Endothelial cell of umbilical vein (primary cell): Measurements from ENCODE around the gene ST8SIA2. TPM values are rescaled to one million over a fixed set of nuclear protein-coding genes. Genes with fewer than 3 reads are reported as not detected.

Source experiments
- BruUV-seq: library from RNA; stranded (reverse); fragments of 400-500 nt; replicated peaks from 2 replicates; lab custom pipeline; 2021; lab: Mats Ljungman, UMichigan
- CTCF ChIA-PET: fragments of 300-600, 350-600 bp; sonication (Branson Sonifier 250); formaldehyde crosslinking; loops from one replicate; lab custom pipeline; 2021; ENCODE audit warnings: antibody characterized with exemption, inconsistent platforms; lab: Charles Lee
- POLR2A ChIA-PET: fragments of 300-600, 350-600 bp; sonication (Branson Sonifier 250); formaldehyde crosslinking; loops from one replicate; lab custom pipeline; 2021; ENCODE audit warnings: antibody characterized with exemption, inconsistent platforms; lab: Charles Lee
- DNase-seq: peaks from one replicate; pipeline ENCODE4 v3.0.0-alpha.2; 2011; ENCODE audit warnings: low read depth, low spot score
- FAIRE-seq: peaks from 2 replicates; lab custom pipeline; 2011; peaks lifted over from hg19 to GRCh38; lab: Jason Lieb, UNC
- H2AFZ ChIP-seq: 2 replicates; pipeline ENCODE4 v1.6.0; 2012; ENCODE audit warnings: low read depth, low read length, control low read depth, inconsistent platforms
- H3K27ac ChIP-seq: 2 replicates; pipeline ENCODE4 v1.5.1; 2011; ENCODE audit warnings: low read depth, mild to moderate bottlenecking, control low read depth, low read length, moderate library complexity; ENCODE audit not compliant: insufficient read depth
- H3K27me3 ChIP-seq, 2 experiments: 2 replicates each; pipeline versions ENCODE4 v1.6.0 to v1.6.1; 2011; ENCODE audit warnings: low read length in 2 of 2, mixed read lengths in 1 of 2; ENCODE audit not compliant: control insufficient read depth in 2 of 2, insufficient read depth in 2 of 2
- H3K36me3 ChIP-seq, 2 experiments: 2 replicates in 1 of 2; 3 replicates in 1 of 2; pipeline ENCODE4 v1.5.1; 2011; ENCODE audit warnings: low read length in 2 of 2, mild to moderate bottlenecking in 1 of 2, moderate library complexity in 1 of 2; ENCODE audit not compliant: control insufficient read depth in 2 of 2, insufficient read depth in 2 of 2; ENCODE audit errors: extremely low read depth in 1 of 2
- H3K4me1 ChIP-seq: 3 replicates; pipeline ENCODE4 v1.5.1; 2011; ENCODE audit warnings: mild to moderate bottlenecking, low read length; ENCODE audit not compliant: control insufficient read depth, insufficient read depth; ENCODE audit errors: extremely low read depth
- H3K4me2 ChIP-seq: 2 replicates; pipeline ENCODE4 v1.6.1; 2011; ENCODE audit warnings: low read length, control low read depth, mixed read lengths; ENCODE audit not compliant: insufficient read depth
- H3K4me3 ChIP-seq, 3 experiments: fragments of 200-600 bp in 1 of 3; sonication (generic), shearing (Covaris generic) in 1 of 3; replicated peaks in 1 of 3; 2 replicates each; pipeline ENCODE4 v1.5.1; 2011 to 2016; ENCODE audit warnings: control low read depth in 3 of 3, low read length in 3 of 3, mild to moderate bottlenecking in 2 of 3, inconsistent platforms in 1 of 3, low read depth in 1 of 3, moderate library complexity in 1 of 3; ENCODE audit not compliant: insufficient read depth in 1 of 3
- H3K79me2 ChIP-seq: 2 replicates; pipeline ENCODE4 v1.6.0; 2012; ENCODE audit warnings: low read length, inconsistent platforms; ENCODE audit not compliant: control insufficient read depth, insufficient read depth
- H3K9ac ChIP-seq: replicated peaks from 2 replicates; pipeline ENCODE3; 2011; ENCODE audit warnings: low read length, control low read depth; ENCODE audit not compliant: insufficient read depth; ENCODE audit errors: extremely low read depth
- H3K9me1 ChIP-seq: replicated peaks from 3 replicates; pipeline ENCODE4 v1.6.0; 2011; ENCODE audit warnings: mild to moderate bottlenecking, low read length; ENCODE audit not compliant: control insufficient read depth, insufficient read depth; ENCODE audit errors: extremely low read depth
- H3K9me3 ChIP-seq: replicated peaks from 2 replicates; pipeline ENCODE4 v1.5.1; 2012; ENCODE audit warnings: low read length, inconsistent platforms; ENCODE audit not compliant: control insufficient read depth, insufficient read depth
- H4K20me1 ChIP-seq: replicated peaks from 2 replicates; pipeline ENCODE3; 2011; ENCODE audit warnings: mild to moderate bottlenecking, low read length; ENCODE audit not compliant: control insufficient read depth, insufficient read depth; ENCODE audit errors: extremely low read depth
- CTCF ChIP-seq, 2 donors: IDR thresholded peaks; 1 replicate in 1 of 2; 2 replicates in 1 of 2; pipeline ENCODE4 v1.5.1; 2011; ENCODE audit warnings: low read length in 2 of 2, mild to moderate bottlenecking in 2 of 2, moderate library complexity in 2 of 2, control low read depth in 1 of 2, inconsistent platforms in 1 of 2, low read depth in 1 of 2; ENCODE audit not compliant: insufficient read depth in 1 of 2; ENCODE audit errors: extremely low read depth in 1 of 2
- EZH2 ChIP-seq: IDR thresholded peaks from 2 replicates; pipeline ENCODE4 v1.6.1; 2012; ENCODE audit warnings: borderline replicate concordance, low read depth, mild to moderate bottlenecking, moderate library complexity, low read length, inconsistent platforms; ENCODE audit not compliant: severe bottlenecking
- FOS ChIP-seq: IDR thresholded peaks from 2 replicates; pipeline ENCODE4 v1.6.1; 2011; ENCODE audit warnings: mild to moderate bottlenecking, low read length, moderate library complexity, borderline replicate concordance; ENCODE audit not compliant: insufficient read depth
- GATA2 ChIP-seq: IDR thresholded peaks from 2 replicates; pipeline ENCODE4 v1.7.0; 2011; ENCODE audit warnings: low read depth, mild to moderate bottlenecking, moderate library complexity, mixed read lengths, low read length; ENCODE audit not compliant: insufficient read length, insufficient read depth
- JUN ChIP-seq: IDR thresholded peaks from 2 replicates; pipeline ENCODE4 v1.6.1; 2011; ENCODE audit warnings: borderline replicate concordance, low read depth; ENCODE audit not compliant: insufficient read length, insufficient read depth
- MYC ChIP-seq: IDR thresholded peaks from one replicate; pipeline ENCODE4 v1.6.1; 2011; ENCODE audit warnings: mild to moderate bottlenecking, low read depth, low read length
- POLR2A ChIP-seq: IDR thresholded peaks from 2 replicates; pipeline ENCODE4 v1.6.1; 2012; ENCODE audit warnings: low read depth, mild to moderate bottlenecking, control low read depth, low read length
- POLR2AphosphoS5 ChIP-seq: IDR thresholded peaks from 2 replicates; pipeline ENCODE4 v1.6.1; 2012; ENCODE audit warnings: low read depth, mild to moderate bottlenecking, control low read depth, low read length, moderate library complexity; ENCODE audit not compliant: insufficient read depth
- dilution Hi-C: fragments of 300-500 bp; cut with MboI; formaldehyde crosslinking; loops from one replicate; pipeline ENCODE4 v1.15.0; 2019; ENCODE audit warnings: low sequenced_read_pairs; ENCODE audit not compliant: extremely low pct_ligation_motif_present
- intact Hi-C: fragments of 100-400 bp; cut with micrococcal nuclease; formaldehyde crosslinking; loops from one replicate; pipeline ENCODE4 v1.10.0; 2022
- polyA plus RNA-seq, 4 experiments: library from polyadenylated mRNA; depleted of rRNA in 3 of 4; stranded (reverse) in 3 of 4; unstranded in 1 of 4; fragments of >200 nt; gene quantifications; 2 replicates each; pipeline versions ENCODE4 v1.2.1 to v1.2.3, GENCODE V29; 2011 to 2012; ENCODE audit warnings: missing spikeins in 1 of 4
- total RNA-seq: library from RNA; stranded (reverse); gene quantifications from 2 replicates; pipeline ENCODE4 v1.2.3, GENCODE V29; 2021
- TF ChIP-seq, protein P1 (sequence below): IDR thresholded peaks from 2 replicates; pipeline ENCODE4 v1.6.1; 2011; ENCODE audit not compliant: insufficient read depth, insufficient read length

Gene ST8SIA2
- total and polyA plus RNA-seq, 2 donors (not counting 3 experiments of a cell fraction or from before 2014, with no cell fraction given) = 0.35 to 0.46 TPM

GRCh38 chr15:92457471-92458041 lies 63.9 kb downstream of the ST8SIA2 start:
- H2AFZ ChIP-seq = no peak overlapping the region
- no peak overlapping the region for H3K4me3 ChIP-seq
- FAIRE-seq (no peak), DNase-seq (no peak)
- no peaks in the 10 kb centered on the region for H3K9me1 ChIP-seq
- H3K79me2 ChIP-seq = no peaks in the 10 kb centered on the region
- no peaks in the 10 kb centered on the region for H3K4me1 ChIP-seq
- TF ChIP-seq FOS = no peak
- no peak for TF ChIP-seq GATA2
- no peak for TF ChIP-seq POLR2AphosphoS5
- no peak for TF ChIP-seq JUN
- TF ChIP-seq, protein P1, sequence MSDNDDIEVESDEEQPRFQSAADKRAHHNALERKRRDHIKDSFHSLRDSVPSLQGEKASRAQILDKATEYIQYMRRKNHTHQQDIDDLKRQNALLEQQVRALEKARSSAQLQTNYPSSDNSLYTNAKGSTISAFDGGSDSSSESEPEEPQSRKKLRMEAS = no peak
- no peak for TF ChIP-seq POLR2A
- TF ChIP-seq MYC = no peak
- no peak for TF ChIP-seq CTCF (IDR thresholded peaks at IDR 0.05; ENCODE audit: extremely low read depth in 1 of 2, insufficient read depth in 1 of 2, low read depth in 1 of 2, low read length in 2 of 2)
- no peak for TF ChIP-seq EZH2
- H3K9me3 ChIP-seq = no peaks in the 10 kb centered on the region
- H3K4me2 ChIP-seq = no peak overlapping the region
- H3K36me3 ChIP-seq = no peaks in the 10 kb centered on the region
- CTCF ChIA-PET = no interaction called here
- H3K27ac ChIP-seq = no peak overlapping the region
- dilution Hi-C loops = no loop called here
- H3K27me3 ChIP-seq = no peaks in the 10 kb centered on the region
- no peaks in the 10 kb centered on the region for H4K20me1 ChIP-seq
- POLR2A ChIA-PET = no interaction called here
- no peak overlapping the region for H3K9ac ChIP-seq
- no TSS peak for BruUV-seq
- intact Hi-C loops = no loop called here
